ENCODE results near the gene MRPL28.

GRCh38 chr16:337975-338575, 32.3 kb downstream of the MRPL28 start:
- TF ChIP-seq CTCF (IDR thresholded peaks at IDR 0.05) = no peak
- TF ChIP-seq POLR2AphosphoS5 (IDR thresholded peaks at IDR 0.05; ENCODE audit: low read depth, low read length) = no peak
